GM19328 (cell line): Measurements from ENCODE around the gene PNLIPRP2.

Experiments used
- ATAC-seq: cut with Tn5 transposase; IDR thresholded peaks from one replicate; pipeline ENCODE4 v1.9.1; 2021; ENCODE audit warnings: mild to moderate bottlenecking, moderate library complexity; ENCODE audit not compliant: unreplicated experiment

PNLIPRP2 gene

GRCh38 chr10:116612107-116612769 lies 8.5 kb upstream of the PNLIPRP2 start:
- no peak for ATAC-seq

- no peak for ATAC-seq
Observed at GRCh38 chr10:116613471-116613870, 7.3 kb upstream of the PNLIPRP2 start.

- ATAC-seq: no peak
Observed at GRCh38 chr10:116614796-116615195, 6.0 kb upstream of the PNLIPRP2 start.

- ATAC-seq: no peak
Observed at GRCh38 chr10:116615199-116615776, 5.5 kb upstream of the PNLIPRP2 start.

- ATAC-seq: no peak
Observed at GRCh38 chr10:116621476-116621875, 723 bp downstream of the PNLIPRP2 start.

DNA sequence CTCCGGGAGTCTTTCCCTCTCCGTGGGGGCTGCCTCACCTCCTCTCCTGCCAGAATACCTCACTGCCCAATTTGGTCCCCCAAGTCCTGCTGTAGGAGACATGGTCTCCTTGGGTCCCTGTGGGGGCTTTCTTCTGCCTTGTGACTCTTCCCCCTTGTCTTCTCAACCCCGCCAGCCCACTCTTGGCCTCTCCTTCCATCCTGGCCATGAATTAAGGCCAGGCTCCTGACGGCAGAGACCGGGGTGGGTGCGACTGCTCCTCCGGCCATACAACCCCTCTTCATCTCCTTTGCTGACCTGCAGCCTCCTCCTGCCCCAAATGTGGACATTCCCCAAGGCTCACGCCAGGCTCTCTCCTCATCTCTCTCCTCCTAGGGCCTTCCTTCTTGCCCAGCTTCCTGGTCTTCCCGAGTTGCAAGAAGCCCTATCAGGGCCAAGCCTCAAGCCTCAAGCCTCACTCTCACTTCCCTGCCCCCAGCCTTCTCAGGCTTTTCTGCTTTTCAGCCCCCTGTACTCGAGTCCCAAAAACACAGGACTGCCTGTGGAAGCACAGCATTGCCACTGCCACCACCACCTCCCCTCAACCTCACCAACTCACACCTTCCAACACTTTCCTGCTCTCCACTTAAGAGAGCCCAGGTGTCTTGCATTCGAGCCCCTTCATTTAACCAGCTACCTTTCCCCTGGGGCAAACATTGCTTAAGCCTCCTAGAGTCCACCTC lies 1.3 kb downstream of the PNLIPRP2 start:
- ATAC-seq: no peak

GRCh38 chr10:116625845-116626244 lies 5.1 kb downstream of the PNLIPRP2 start:
- no peak for ATAC-seq

- no peak for ATAC-seq
Observed at GRCh38 chr10:116626815-116627214, 6.1 kb downstream of the PNLIPRP2 start.

DNA sequence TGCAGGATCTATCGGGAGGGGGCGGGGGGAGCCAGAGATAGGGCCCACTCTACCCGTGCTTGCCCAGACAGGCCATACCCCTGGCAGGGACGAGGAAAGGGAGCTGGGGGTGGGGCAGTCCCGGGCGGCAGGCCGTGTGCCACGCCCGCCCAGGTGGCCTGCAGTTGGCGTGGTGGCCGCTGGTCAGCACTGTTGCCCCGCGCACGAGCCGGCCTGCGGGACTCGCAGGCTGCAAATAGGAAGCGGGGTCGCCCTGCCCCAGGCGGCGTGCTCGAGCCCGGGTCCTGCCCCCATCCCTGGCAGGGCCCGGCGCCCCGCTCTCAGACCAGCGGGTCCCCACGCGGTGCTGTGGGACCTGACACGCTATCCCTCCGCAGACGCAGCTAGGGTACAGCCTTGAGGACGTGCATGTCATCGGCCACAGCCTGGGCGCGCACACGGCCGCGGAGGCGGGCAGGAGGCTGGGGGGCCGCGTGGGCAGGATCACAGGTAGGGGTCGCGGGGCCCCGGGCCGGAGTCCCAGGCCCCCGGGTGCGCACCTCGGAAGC lies 6.7 kb downstream of the PNLIPRP2 start:
- no peak for ATAC-seq

- no peak for ATAC-seq
Observed at GRCh38 chr10:116629340-116629739, 8.6 kb downstream of the PNLIPRP2 start.

- ATAC-seq: no peak
Observed at GRCh38 chr10:116630020-116630419, 9.3 kb downstream of the PNLIPRP2 start.

DNA sequence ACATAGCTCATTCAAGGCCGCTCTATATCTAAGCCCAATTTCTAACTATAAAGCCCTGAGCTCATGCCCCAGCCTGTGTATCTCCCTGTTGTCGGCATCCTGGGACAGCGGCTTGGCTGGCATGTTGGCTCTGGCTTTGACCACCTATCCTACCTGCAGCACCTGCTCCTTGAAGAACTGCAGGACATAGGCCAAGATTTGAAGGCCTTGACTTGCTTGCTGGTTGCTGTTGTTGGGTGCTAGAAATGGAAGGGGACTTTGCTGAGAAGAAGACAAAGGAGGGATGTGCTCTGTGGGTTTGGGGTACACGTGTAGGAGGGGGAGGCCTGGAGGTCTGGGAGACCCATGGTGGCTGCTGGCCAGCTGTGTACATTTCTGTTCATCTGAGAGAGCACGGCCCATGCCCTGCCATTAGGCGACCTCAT lies 11.1 kb downstream of the PNLIPRP2 start:
- ATAC-seq: no peak

DNA sequence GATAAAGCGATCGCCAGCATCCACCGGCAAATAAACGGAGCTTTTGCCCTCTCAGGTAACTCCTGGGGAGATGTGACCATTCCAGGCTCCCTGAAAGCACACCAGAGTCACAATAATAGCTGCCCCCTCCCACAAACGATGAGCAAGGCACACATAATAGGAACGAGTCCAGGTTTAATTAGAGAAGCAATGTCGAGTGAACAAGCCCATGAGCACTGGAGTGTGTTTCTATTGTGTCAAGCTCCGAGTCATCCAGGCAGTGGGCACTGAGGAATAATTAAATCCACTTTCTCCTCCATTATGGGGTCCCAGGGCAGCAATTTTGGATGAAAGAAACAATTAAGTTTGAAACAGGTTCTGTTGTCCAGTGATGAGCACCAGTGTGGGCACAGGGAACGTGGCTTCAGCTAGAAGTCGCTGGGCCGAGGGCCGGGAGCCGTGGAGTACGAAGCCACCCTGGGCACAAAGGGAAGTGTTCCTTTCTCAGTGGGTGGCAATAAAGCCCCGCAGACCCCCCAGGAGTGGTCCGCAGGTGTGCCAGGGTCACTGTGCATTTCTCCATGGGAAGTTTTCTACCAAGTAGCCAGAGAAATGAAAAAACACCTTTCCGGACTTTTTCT lies 12.0 kb downstream of the PNLIPRP2 start:
- ATAC-seq: no peak

GRCh38 chr10:116633216-116633600 lies 12.5 kb downstream of the PNLIPRP2 start:
- no peak for ATAC-seq

- ATAC-seq: no peak
Observed at GRCh38 chr10:116634126-116634975, 13.6 kb downstream of the PNLIPRP2 start.

DNA sequence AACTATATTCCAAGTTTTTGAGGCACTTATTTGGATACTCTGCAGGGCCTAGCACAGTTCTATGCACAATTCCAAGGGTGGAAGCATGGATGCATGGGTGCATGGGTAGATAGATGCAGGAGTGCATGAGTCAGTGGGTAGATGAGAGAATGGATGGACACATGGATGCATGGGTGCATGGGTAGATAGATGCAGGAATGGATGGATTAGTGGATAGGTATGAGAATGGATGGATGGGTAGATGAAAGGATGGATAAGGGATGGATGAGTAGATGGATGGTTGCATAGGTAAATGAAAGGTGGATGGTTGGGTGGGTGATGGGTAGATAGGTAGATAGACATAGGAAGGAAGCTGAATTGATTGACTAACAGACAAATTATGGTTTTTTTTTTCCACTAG lies 15.6 kb downstream of the PNLIPRP2 start:
- no peak for ATAC-seq

DNA sequence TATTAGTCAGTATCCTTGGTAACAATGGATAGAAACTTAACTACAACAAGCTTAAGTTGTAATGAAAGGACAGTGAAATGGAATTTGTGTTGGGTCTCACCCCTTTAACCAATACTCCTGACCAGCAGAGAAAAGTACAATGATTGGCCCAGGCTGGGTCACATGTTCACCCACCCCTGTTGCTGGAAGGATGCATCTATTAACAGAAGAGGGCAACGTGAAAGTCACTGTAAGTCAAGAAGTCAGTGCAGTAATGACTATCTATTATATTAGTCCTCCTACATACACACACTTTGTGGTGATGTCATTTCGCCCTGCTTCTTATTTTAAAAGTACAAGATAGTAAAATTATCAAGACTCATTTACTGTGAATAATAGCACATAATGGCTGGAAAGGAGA lies 16.2 kb downstream of the PNLIPRP2 start:
- ATAC-seq: no peak

DNA sequence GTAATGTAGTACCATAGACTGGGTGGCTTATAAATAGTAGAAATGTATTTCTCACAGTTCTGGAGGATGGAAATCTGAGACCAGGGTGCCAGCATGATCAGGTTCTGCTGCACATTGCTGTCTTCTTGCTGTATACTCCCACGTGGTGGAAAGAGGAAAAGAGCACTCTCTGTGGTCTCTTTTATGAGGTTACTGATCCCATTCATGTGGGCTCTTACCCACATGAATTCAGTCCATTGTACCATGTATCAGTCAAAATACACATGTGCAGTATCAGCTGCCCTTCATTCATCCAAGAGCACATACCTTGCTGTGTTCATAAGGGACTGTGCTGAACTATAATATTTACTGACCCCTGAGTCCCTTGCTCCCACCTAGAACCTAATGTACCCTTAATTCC lies 17.1 kb downstream of the PNLIPRP2 start:
- ATAC-seq: no peak

DNA sequence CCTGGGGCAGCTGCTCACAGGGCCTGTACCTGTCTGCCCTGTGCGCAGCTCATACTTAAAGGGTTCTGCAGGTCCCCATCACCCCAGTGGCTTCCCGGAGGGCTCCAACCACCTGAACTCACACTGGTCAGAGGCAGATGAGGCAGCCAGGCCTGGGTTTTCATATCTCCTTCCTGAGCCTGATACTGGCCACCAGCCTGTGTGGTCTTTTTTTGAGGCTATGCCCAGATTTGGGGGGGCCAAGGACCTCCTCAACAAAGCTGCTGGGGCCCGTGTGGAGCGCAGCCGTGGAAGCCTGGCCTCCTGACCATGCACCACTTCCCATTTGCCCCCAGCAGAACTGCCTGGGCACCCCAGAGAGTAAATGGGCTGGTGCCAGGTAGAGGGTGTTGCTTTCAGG lies 25.7 kb downstream of the PNLIPRP2 start:
- ATAC-seq: no peak

- no peak for ATAC-seq
Observed at GRCh38 chr10:116648903-116649302, 28.1 kb downstream of the PNLIPRP2 start.

DNA sequence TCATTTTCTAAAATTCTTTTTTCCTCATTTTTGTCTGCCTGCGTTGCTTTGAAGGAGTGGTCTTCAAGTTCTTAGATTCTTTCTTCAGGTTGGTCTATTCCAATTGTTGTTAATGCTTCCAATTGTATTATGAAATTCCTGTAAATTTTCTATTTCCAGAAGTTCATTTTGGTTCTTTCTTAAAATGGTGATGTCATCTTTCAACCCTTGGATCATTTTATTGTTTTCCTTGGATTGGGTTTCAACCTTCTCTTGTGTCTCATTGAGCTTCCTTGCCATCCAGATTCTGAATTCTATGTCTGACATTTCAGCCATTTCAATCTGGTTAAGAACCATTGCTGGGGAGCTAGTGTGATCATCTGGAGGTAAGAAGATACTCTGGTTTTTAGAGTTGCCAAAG lies 33.1 kb downstream of the PNLIPRP2 start:
- ATAC-seq: no peak
